ENCODE results near the gene EDARADD. TPM values are rescaled to one million over a fixed set of nuclear protein-coding genes. Genes with fewer than 3 reads are reported as not detected.
A peak's percentile ranks its signal among the peaks of the same experiment; 100 is the strongest.

The EDARADD gene
- polyA plus RNA-seq, 2 donors: 2.0 TPM

DNA sequence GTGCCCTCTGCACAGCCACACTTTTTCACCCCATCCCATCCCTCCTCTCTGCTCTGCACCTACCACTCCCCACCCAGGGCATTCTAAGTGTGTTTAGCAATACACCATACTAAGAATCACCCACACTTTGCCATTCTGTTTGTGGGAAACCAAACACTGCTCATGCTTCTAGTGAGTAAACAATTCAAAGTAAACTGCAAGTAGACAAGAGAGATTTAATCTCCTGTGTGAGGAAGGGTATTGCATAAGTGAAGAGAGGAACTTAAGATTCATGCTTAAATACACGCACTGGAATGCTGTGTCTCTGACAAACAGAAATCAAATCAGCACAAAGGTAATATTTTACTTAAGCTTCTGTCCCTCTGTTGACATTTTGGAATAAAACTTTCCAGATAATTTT, 4.8 kb upstream of the EDARADD start:
- Histone ChIP-seq H3K4me3 (ENCODE audit: low read depth in 1 of 2, low read length in 2 of 2) (no peak overlapping the region), H3K9me3 (ENCODE audit: control insufficient read depth in 2 of 2, insufficient read depth in 1 of 2, low read depth in 1 of 2, low read length in 1 of 2) (no peaks in the 10 kb centered on the region), H3K27me3 (ENCODE audit: control insufficient read depth in 1 of 2, insufficient read depth in 2 of 2, low read length in 2 of 2) (no peaks in the 10 kb centered on the region), H3K36me3 (ENCODE audit: control insufficient read depth in 2 of 2, insufficient read depth in 2 of 2, low read length in 1 of 2) (no peaks in the 10 kb centered on the region), H3K4me1 (ENCODE audit: control insufficient read depth in 2 of 2, insufficient read depth in 2 of 2, low read length in 1 of 2) (no peaks in the 10 kb centered on the region), H3K27ac (ENCODE audit: low read depth in 2 of 2, low read length in 1 of 2) (no peak overlapping the region)
- WGBS, 2 donors: 73% methylated on average over 1 of the region's 1 CpG

DNA sequence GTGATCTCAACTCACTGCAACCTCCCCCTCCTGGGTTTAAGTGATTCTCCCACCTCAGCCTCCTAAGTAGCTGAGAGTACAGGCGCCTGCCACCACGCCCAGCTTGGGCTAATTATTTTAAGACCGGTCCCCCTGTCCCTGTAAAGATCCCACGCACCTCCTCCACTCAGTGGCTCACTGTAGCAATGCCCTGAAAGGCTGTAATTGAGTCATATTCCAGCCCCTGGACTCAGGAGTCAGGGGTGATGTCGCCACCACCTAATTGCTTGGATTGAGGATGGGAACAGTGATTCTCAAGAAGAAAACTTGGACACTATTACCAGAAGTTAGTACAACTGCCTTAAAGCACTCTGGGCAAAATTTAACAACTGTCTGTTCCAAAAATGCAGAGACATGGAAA, 3.1 kb upstream of the EDARADD start:
- Histone ChIP-seq H3K9me3 (ENCODE audit: control insufficient read depth in 2 of 2, insufficient read depth in 1 of 2, low read depth in 1 of 2, low read length in 1 of 2) (no peaks in the 10 kb centered on the region), H3K27me3 (ENCODE audit: control insufficient read depth in 1 of 2, insufficient read depth in 2 of 2, low read length in 2 of 2) (no peaks in the 10 kb centered on the region), H3K4me3 (ENCODE audit: low read depth in 1 of 2, low read length in 2 of 2) (no peak overlapping the region), H3K27ac (ENCODE audit: low read depth in 2 of 2, low read length in 1 of 2) (no peak overlapping the region), H3K36me3 (ENCODE audit: control insufficient read depth in 2 of 2, insufficient read depth in 2 of 2, low read length in 1 of 2) (no peaks in the 10 kb centered on the region), H3K4me1 (ENCODE audit: control insufficient read depth in 2 of 2, insufficient read depth in 2 of 2, low read length in 1 of 2) (peaks cover 0 to 3% of the 10 kb centered on the region in 2 donors)
- WGBS, 2 donors: 85 to 86% methylated on average over 5 of the region's 5 CpGs

DNA sequence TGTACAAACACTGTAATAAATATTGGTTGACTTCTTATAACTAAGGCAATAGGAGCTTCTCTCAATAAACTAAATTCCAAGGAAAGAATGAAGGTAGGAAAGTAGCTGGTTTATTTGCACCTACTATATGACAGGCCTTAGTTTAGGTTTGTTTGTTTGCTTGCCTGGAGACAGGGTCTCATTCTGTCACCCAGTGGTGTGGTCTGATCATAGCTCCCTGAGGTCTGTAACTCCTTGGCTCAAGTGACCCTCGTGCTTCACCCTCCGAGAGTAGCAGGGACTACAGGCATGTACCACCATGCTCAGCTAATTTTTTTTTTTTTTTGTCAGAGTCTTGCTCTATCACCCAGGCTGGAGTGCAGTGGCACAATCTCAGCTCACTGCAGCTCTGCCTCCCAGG, 1.9 kb upstream of the EDARADD start:
- Histone ChIP-seq H3K4me3 (ENCODE audit: low read depth in 1 of 2, low read length in 2 of 2) (no peak overlapping the region), H3K36me3 (ENCODE audit: control insufficient read depth in 2 of 2, insufficient read depth in 2 of 2, low read length in 1 of 2) (no peaks in the 10 kb centered on the region), H3K4me1 (ENCODE audit: control insufficient read depth in 2 of 2, insufficient read depth in 2 of 2, low read length in 1 of 2) (peaks cover 0 to 3% of the 10 kb centered on the region in 2 donors), H3K27ac (ENCODE audit: low read depth in 2 of 2, low read length in 1 of 2) (no peak overlapping the region), H3K9me3 (ENCODE audit: control insufficient read depth in 2 of 2, insufficient read depth in 1 of 2, low read depth in 1 of 2, low read length in 1 of 2) (no peaks in the 10 kb centered on the region), H3K27me3 (ENCODE audit: control insufficient read depth in 1 of 2, insufficient read depth in 2 of 2, low read length in 2 of 2) (no peaks in the 10 kb centered on the region)
- 74 to 87% methylated on average over 2 of the region's 2 CpGs for WGBS, 2 donors

DNA sequence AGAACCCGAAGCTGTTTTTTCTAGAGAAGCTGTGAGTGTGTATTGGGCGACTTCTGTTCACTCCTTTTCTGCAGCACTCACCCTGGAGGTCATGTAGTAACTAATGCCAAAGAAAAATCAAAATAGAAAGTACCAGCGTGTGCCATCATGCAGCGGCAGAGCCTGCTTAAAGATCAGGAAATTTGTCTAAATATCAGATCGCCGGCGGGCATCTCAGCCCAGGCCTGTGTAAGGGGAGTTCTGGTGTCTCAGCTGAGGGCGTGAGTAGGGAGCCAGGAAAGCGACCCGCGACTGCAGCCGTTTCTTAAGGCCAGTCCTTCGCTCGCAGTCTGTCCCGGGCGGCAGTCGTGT, 768 bp downstream of the EDARADD start:
- Histone ChIP-seq H3K9me3 (ENCODE audit: control insufficient read depth in 2 of 2, insufficient read depth in 1 of 2, low read depth in 1 of 2, low read length in 1 of 2) (no peaks in the 10 kb centered on the region), H3K4me3 (ENCODE audit: low read depth in 1 of 2, low read length in 2 of 2) (peak overlapping the region; percentile 66 to 82), H3K4me1 (ENCODE audit: control insufficient read depth in 2 of 2, insufficient read depth in 2 of 2, low read length in 1 of 2) (peaks cover 3 to 4% of the 10 kb centered on the region in 2 donors), H3K27ac (ENCODE audit: low read depth in 2 of 2, low read length in 1 of 2) (peak overlapping the region; percentile 61 to 79), H3K36me3 (ENCODE audit: control insufficient read depth in 2 of 2, insufficient read depth in 2 of 2, low read length in 1 of 2) (no peaks in the 10 kb centered on the region), H3K27me3 (ENCODE audit: control insufficient read depth in 1 of 2, insufficient read depth in 2 of 2, low read length in 2 of 2) (no peaks in the 10 kb centered on the region)
- WGBS, 2 donors: 2 to 3% methylated on average over 17 of the region's 17 CpGs

DNA sequence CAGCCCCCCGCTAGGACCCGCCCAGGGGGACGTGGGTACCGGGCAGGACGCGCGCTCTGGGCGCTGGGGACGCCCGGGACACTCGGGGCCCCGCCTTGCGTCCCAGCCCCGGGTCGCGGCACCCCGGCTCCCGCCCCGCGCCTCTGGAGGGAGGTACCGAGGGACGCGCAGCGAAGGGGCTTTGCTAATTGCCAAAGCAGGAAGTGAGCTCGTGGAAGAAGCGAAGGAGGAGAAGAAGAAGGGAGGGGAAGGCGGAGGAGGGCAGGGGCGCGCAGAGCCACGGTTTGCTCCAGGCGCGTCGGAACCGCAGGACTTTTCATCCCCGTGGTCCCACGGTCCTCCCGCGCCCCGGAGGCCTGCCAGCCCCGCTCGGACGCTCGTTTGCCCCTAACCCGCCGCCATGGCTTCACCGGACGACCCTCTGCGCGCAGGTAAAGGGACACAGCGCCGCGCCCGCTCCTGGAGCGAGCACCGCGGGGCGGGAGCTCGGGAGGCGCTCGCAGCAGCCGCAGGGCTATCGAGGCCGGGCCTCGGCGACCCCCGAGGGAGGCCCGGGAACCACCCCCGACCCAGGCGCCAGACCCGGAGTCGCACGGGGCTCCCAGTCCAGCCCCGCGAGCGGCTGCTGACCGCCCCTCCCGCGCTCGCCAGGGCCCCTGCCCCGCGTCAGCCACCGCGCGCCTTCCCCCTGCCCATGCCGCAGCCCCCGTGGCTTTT, 1.3 kb downstream of the EDARADD start:
- Histone ChIP-seq H3K27me3 (ENCODE audit: control insufficient read depth in 1 of 2, insufficient read depth in 2 of 2, low read length in 2 of 2) (no peaks in the 10 kb centered on the region), H3K4me3 (ENCODE audit: low read depth in 1 of 2, low read length in 2 of 2) (peak overlapping the region; percentile 66 to 82), H3K27ac (ENCODE audit: low read depth in 2 of 2, low read length in 1 of 2) (peak overlapping the region; percentile 61 to 79), H3K4me1 (ENCODE audit: control insufficient read depth in 2 of 2, insufficient read depth in 2 of 2, low read length in 1 of 2) (peaks cover 3 to 4% of the 10 kb centered on the region in 2 donors), H3K36me3 (ENCODE audit: control insufficient read depth in 2 of 2, insufficient read depth in 2 of 2, low read length in 1 of 2) (no peaks in the 10 kb centered on the region), H3K9me3 (ENCODE audit: control insufficient read depth in 2 of 2, insufficient read depth in 1 of 2, low read depth in 1 of 2, low read length in 1 of 2) (no peaks in the 10 kb centered on the region)
- 0 to 1% methylated on average over 70 to 86 of the region's 86 CpGs for WGBS, 2 donors

DNA sequence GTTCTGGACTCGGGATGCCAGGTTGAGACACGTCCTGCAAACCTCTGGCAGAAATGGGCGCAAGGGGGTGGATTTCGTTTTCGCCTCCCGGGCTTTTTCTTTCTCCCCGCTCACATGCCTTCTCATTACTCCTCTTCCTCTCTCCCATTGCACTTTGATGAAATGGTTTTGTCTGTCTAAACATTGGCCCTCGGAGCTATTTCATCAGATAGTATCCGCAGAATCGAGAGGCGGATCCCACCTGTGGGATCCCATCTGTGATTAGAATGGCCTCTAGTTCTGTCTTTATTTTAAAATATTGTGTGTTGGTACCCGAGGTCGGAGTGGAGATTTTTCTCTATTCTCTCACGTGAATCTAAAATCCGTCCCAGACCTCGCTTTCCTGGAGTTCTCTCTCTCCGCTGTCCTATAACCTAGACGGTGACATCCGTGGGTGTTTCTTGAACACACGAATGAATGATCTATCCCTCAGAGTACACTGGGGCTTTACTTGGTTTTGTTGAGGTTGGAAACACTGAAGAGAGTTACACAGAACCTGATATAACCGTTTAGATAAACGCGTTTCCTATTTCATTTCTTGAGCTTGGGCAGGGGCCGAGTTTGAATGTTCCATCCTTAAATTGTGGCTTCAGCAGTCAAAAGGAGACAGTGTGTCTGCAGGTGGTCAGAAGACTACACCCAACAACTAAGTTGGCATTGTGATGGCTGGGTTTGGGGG, 2.0 kb downstream of the EDARADD start:
- Histone ChIP-seq H3K4me3 (ENCODE audit: low read depth in 1 of 2, low read length in 2 of 2) (peak overlapping the region; percentile 66 to 82), H3K27me3 (ENCODE audit: control insufficient read depth in 1 of 2, insufficient read depth in 2 of 2, low read length in 2 of 2) (no peaks in the 10 kb centered on the region), H3K9me3 (ENCODE audit: control insufficient read depth in 2 of 2, insufficient read depth in 1 of 2, low read depth in 1 of 2, low read length in 1 of 2) (no peaks in the 10 kb centered on the region), H3K27ac (ENCODE audit: low read depth in 2 of 2, low read length in 1 of 2) (peak overlapping the region; percentile 22 to 61), H3K36me3 (ENCODE audit: control insufficient read depth in 2 of 2, insufficient read depth in 2 of 2, low read length in 1 of 2) (no peaks in the 10 kb centered on the region), H3K4me1 (ENCODE audit: control insufficient read depth in 2 of 2, insufficient read depth in 2 of 2, low read length in 1 of 2) (peaks cover 3 to 4% of the 10 kb centered on the region in 2 donors)
- WGBS, 2 donors: 13 to 17% methylated on average over 24 of the region's 24 CpGs

DNA sequence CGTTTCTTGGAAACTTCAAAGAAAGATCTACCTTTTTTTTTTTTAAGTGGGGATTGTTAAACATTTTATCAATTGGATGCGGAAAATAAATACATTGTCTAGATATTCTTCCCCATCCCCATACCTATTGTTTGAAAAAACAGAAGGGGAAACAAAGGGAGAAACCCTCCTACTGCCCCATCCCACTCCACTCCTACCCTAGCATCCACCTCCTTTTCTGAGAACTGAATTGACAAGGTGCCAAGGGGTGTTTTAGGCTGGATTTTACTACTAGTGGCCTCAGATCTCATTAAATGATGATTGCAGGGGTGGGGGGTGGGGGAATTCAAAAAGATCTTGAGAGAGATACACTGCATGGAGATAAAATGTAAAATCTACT, 2.6 kb downstream of the EDARADD start:
- Histone ChIP-seq H3K4me3 (ENCODE audit: low read depth in 1 of 2, low read length in 2 of 2) (no peak overlapping the region), H3K27me3 (ENCODE audit: control insufficient read depth in 1 of 2, insufficient read depth in 2 of 2, low read length in 2 of 2) (no peaks in the 10 kb centered on the region), H3K4me1 (ENCODE audit: control insufficient read depth in 2 of 2, insufficient read depth in 2 of 2, low read length in 1 of 2) (peaks cover 3 to 4% of the 10 kb centered on the region in 2 donors), H3K9me3 (ENCODE audit: control insufficient read depth in 2 of 2, insufficient read depth in 1 of 2, low read depth in 1 of 2, low read length in 1 of 2) (no peaks in the 10 kb centered on the region), H3K36me3 (ENCODE audit: control insufficient read depth in 2 of 2, insufficient read depth in 2 of 2, low read length in 1 of 2) (no peaks in the 10 kb centered on the region), H3K27ac (ENCODE audit: low read depth in 2 of 2, low read length in 1 of 2) (no peak overlapping the region)
- WGBS, 2 donors: 69% methylated on average over 2 of the region's 2 CpGs

DNA sequence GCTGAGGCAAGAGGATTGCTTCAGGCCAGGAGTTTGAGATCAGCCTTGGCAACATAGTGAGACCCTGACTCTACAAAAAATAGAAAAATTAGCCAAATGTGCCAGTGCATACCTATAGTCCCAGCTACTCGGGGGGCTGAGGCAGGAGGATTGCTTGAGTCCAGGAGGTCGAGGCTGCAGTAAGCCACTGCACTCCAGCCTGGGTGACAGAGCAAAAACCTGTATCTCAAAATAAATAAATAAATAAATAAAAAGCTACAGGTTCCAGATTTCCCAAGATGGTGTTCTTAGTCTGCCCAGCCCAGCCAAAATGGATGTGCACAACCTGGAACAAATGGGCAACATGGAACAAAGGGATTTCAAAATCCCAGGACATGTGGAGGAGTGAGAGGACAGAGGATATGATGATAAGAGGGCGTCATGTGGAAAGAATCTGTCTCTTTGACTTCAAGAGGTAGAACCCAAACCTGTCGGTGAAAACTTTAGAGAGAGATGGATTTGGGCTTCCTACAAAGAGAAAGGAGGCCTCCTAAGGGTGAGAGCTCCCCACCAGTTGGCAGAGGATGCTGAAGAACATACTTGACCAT, 3.2 kb downstream of the EDARADD start:
- WGBS, 2 donors: 89 to 95% methylated on average over 4 of the region's 4 CpGs
- no peaks in the 10 kb centered on the region for H3K9me3 ChIP-seq (ENCODE audit: control insufficient read depth in 2 of 2, insufficient read depth in 1 of 2, low read depth in 1 of 2, low read length in 1 of 2)
- no peaks in the 10 kb centered on the region for H3K27me3 ChIP-seq (ENCODE audit: control insufficient read depth in 1 of 2, insufficient read depth in 2 of 2, low read length in 2 of 2)
- no peak overlapping the region for H3K4me3 ChIP-seq (ENCODE audit: low read depth in 1 of 2, low read length in 2 of 2)
- H3K27ac ChIP-seq (ENCODE audit: low read depth in 2 of 2, low read length in 1 of 2): no peak overlapping the region
- H3K4me1 ChIP-seq (ENCODE audit: control insufficient read depth in 2 of 2, insufficient read depth in 2 of 2, low read length in 1 of 2): peaks cover 3 to 4% of the 10 kb centered on the region in 2 donors
- H3K36me3 ChIP-seq (ENCODE audit: control insufficient read depth in 2 of 2, insufficient read depth in 2 of 2, low read length in 1 of 2): no peaks in the 10 kb centered on the region

DNA sequence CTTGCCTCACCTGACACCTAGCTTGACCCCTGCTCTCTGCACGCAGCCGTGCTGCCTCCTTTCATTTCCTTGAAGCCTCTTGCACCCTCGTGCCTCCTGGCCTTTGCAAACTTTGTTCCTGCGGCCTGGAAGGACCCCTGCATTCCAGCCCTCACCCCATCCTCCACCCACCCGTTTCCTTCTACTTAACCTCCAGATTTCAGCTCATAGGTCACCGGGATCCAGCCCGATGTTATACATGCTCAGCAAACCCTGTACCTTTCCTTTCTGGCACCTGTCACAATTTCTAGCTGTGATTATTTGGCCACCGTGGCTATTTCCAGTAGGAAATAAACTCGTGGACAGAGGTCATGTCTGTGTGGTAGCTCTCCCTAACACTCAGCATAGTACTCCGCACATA, 4.5 kb downstream of the EDARADD start:
- H3K9me3 ChIP-seq (ENCODE audit: control insufficient read depth in 2 of 2, insufficient read depth in 1 of 2, low read depth in 1 of 2, low read length in 1 of 2): no peaks in the 10 kb centered on the region
- no peaks in the 10 kb centered on the region for H3K36me3 ChIP-seq (ENCODE audit: control insufficient read depth in 2 of 2, insufficient read depth in 2 of 2, low read length in 1 of 2)
- H3K4me1 ChIP-seq (ENCODE audit: control insufficient read depth in 2 of 2, insufficient read depth in 2 of 2, low read length in 1 of 2): peaks cover 3 to 4% of the 10 kb centered on the region in 2 donors
- 69 to 77% methylated on average over 10 of the region's 10 CpGs for WGBS, 2 donors
- no peaks in the 10 kb centered on the region for H3K27me3 ChIP-seq (ENCODE audit: control insufficient read depth in 1 of 2, insufficient read depth in 2 of 2, low read length in 2 of 2)
- no peak overlapping the region for H3K27ac ChIP-seq (ENCODE audit: low read depth in 2 of 2, low read length in 1 of 2)
- no peak overlapping the region for H3K4me3 ChIP-seq (ENCODE audit: low read depth in 1 of 2, low read length in 2 of 2)
